ENCODE data around the gene LCE4A. TPM values are rescaled to one million over a fixed set of nuclear protein-coding genes. Genes with fewer than 3 reads are reported as not detected.
"Not testable (repeated sequence)": the region's sequence is repeated elsewhere in the genome, so short reads cannot be mapped to it uniquely, and the experiment has no call there.

Gene LCE4A
- not detected for total RNA-seq
- long read RNA-seq, donor 1: 0 reads
- long read RNA-seq, donor 2: 0 reads

- intact Hi-C loops (cut with DNase I): no loop called here
Measured at GRCh38 chr1:152707860-152708259, at the start of gene LCE4A. Gene LCE4A (plus strand): TSS chr1:152708160. CDS start chr1:152709076, 916 bp downstream.

GRCh38 chr1:152658649-152659048 is 49.3 kb upstream of the LCE4A start:
- intact Hi-C loops (cut with DNase I): no loop called here
- DNase-seq (ENCODE audit: low spot score): no peak

More at GRCh38 chr1:152707860-152708259, at the start of gene LCE4A:
- DNase-seq (ENCODE audit: low spot score): no peak

GRCh38 chr1:152663098-152663497 is 44.9 kb upstream of the LCE4A start, which contains the start of gene LCE2D:
Gene LCE2D (plus strand): TSS chr1:152663380. CDS start chr1:152664106, 726 bp downstream.
- intact Hi-C loops (cut with DNase I): no loop called here
- no peak for DNase-seq (ENCODE audit: low spot score)

GRCh38 chr1:152666171-152666570 is 41.8 kb upstream of the LCE4A start:
- not testable (repeated sequence) for DNase-seq (ENCODE audit: low spot score)

GRCh38 chr1:152667648-152668047 is 40.3 kb upstream of the LCE4A start:
- intact Hi-C loops (cut with DNase I): no loop called here
- DNase-seq (ENCODE audit: low spot score): no peak

More at GRCh38 chr1:152666171-152666570, 41.8 kb upstream of the LCE4A start:
- intact Hi-C loops (cut with DNase I): not testable (repeated sequence)

GRCh38 chr1:152673016-152673415 is 34.9 kb upstream of the LCE4A start:
- intact Hi-C loops (cut with DNase I): no loop called here
- DNase-seq (ENCODE audit: low spot score): no peak

- DNase-seq (ENCODE audit: low spot score); intact Hi-C loops (cut with DNase I): not testable (repeated sequence)
Measured at GRCh38 chr1:152674983-152675382, 33.0 kb upstream of the LCE4A start, which contains the start of gene LCE2C. Gene LCE2C (plus strand): TSS chr1:152675279. CDS start chr1:152676016, 737 bp downstream.

- intact Hi-C loops (cut with DNase I): no loop called here
- DNase-seq (ENCODE audit: low spot score): no peak
Measured at GRCh38 chr1:152679459-152679858, 28.5 kb upstream of the LCE4A start.

- no peak for DNase-seq (ENCODE audit: low spot score)
- intact Hi-C loops (cut with DNase I): no loop called here
Measured at GRCh38 chr1:152681616-152682015, 26.3 kb upstream of the LCE4A start.

- intact Hi-C loops (cut with DNase I): no loop called here
- no peak for DNase-seq (ENCODE audit: low spot score)
Measured at GRCh38 chr1:152683846-152684245, 24.1 kb upstream of the LCE4A start.

GRCh38 chr1:152685823-152686222 is 22.1 kb upstream of the LCE4A start, which contains the start of gene LCE2B:
Gene LCE2B (plus strand): TSS chr1:152686123. CDS start chr1:152686844, 721 bp downstream.
- intact Hi-C loops (cut with DNase I); DNase-seq (ENCODE audit: low spot score): not testable (repeated sequence)

- DNase-seq (ENCODE audit: low spot score): no peak
- intact Hi-C loops (cut with DNase I): no loop called here
Measured at GRCh38 chr1:152697701-152698600, 10.0 kb upstream of the LCE4A start, which contains the start of gene LCE2A. Gene LCE2A (plus strand): TSS chr1:152698345. CDS start chr1:152698902, 557 bp downstream.

- intact Hi-C loops (cut with DNase I): no loop called here
- no peak for DNase-seq (ENCODE audit: low spot score)
Measured at GRCh38 chr1:152699746-152700145, 8.2 kb upstream of the LCE4A start.

GRCh38 chr1:152718238-152718637 is 10.3 kb downstream of the LCE4A start:
- intact Hi-C loops (cut with DNase I): no loop called here
- DNase-seq (ENCODE audit: low spot score): no peak

GRCh38 chr1:152725261-152725660 is 17.3 kb downstream of the LCE4A start:
- no peak for DNase-seq (ENCODE audit: low spot score)
- intact Hi-C loops (cut with DNase I): no loop called here

GRCh38 chr1:152728986-152729385 is 21.0 kb downstream of the LCE4A start:
- intact Hi-C loops (cut with DNase I): no loop called here
- no peak for DNase-seq (ENCODE audit: low spot score)

- no peak for DNase-seq (ENCODE audit: low spot score)
- intact Hi-C loops (cut with DNase I): no loop called here
Measured at GRCh38 chr1:152735648-152736047, 27.7 kb downstream of the LCE4A start.

GRCh38 chr1:152737997-152738396 is 30.0 kb downstream of the LCE4A start:
- intact Hi-C loops (cut with DNase I): no loop called here

GRCh38 chr1:152739841-152740240 is 31.9 kb downstream of the LCE4A start:
- DNase-seq (ENCODE audit: low spot score): no peak
- intact Hi-C loops (cut with DNase I): no loop called here

More at GRCh38 chr1:152737997-152738396, 30.0 kb downstream of the LCE4A start:
- DNase-seq (ENCODE audit: low spot score): no peak

GRCh38 chr1:152741656-152742055 is 33.7 kb downstream of the LCE4A start:
- DNase-seq (ENCODE audit: low spot score): no peak
- intact Hi-C loops (cut with DNase I): no loop called here

All from posterior vena cava (tissue), 2 donors.